Aorta (tissue), 5 donors: ENCODE results near the gene DRC7. TPM values are rescaled to one million over a fixed set of nuclear protein-coding genes. Genes with fewer than 3 reads are reported as not detected.
"Not testable (repeated sequence)": the region's sequence is repeated elsewhere in the genome, so short reads cannot be mapped to it uniquely, and the experiment has no call there.

ENCODE experiments used
- ATAC-seq: fragments of 200-7000 bp; cut with Tn5 transposase; one replicate; pipeline ENCODE4 v1.9.1; 2022; ENCODE audit warnings: moderate library complexity; ENCODE audit not compliant: low FRiP score
- DNase-seq, 2 donors: peaks; one replicate each; pipeline ENCODE4 v3.0.0-alpha.2; 2020
- H3K27ac ChIP-seq, 2 donors: one replicate each; pipeline ENCODE4 v1.5.1; 2013; ENCODE audit warnings: low read length in 2 of 2, mild to moderate bottlenecking in 2 of 2, moderate library complexity in 2 of 2, control low read depth in 1 of 2, inconsistent platforms in 1 of 2, low read depth in 1 of 2
- H3K27me3 ChIP-seq, 2 donors: one replicate each; pipeline ENCODE4 v1.6.1; 2013; ENCODE audit warnings: control low read depth in 1 of 2, low read length in 1 of 2, mild to moderate bottlenecking in 1 of 2, moderate library complexity in 1 of 2; ENCODE audit not compliant: insufficient read depth in 2 of 2, control insufficient read depth in 1 of 2
- H3K36me3 ChIP-seq, 2 donors: one replicate each; pipeline ENCODE4 v1.6.1; 2013; ENCODE audit warnings: control low read depth in 1 of 2, low read length in 1 of 2, mild to moderate bottlenecking in 1 of 2; ENCODE audit not compliant: insufficient read depth in 2 of 2, control insufficient read depth in 1 of 2
- H3K4me1 ChIP-seq, 2 donors: one replicate each; pipeline ENCODE4 v1.6.1; 2013; ENCODE audit warnings: low read length in 2 of 2, control low read depth in 1 of 2, mild to moderate bottlenecking in 1 of 2, moderate library complexity in 1 of 2; ENCODE audit not compliant: insufficient read depth in 2 of 2, control insufficient read depth in 1 of 2
- H3K4me3 ChIP-seq, 2 donors: one replicate each; pipeline ENCODE4 v1.5.1; 2013; ENCODE audit warnings: low read length in 2 of 2, control low read depth in 1 of 2, mild to moderate bottlenecking in 1 of 2
- H3K9me3 ChIP-seq: one replicate; pipeline ENCODE4 v1.6.1; 2013; ENCODE audit warnings: mild to moderate bottlenecking, low read length; ENCODE audit not compliant: control insufficient read depth
- WGBS, 2 donors: extraction: QIAGEN DNeasy Blood & Tissue Kit; methylation state at CpG; one replicate each; pipeline ENCODE4 v1.1.7; 2013; 5-methylcytosine and 5-hydroxymethylcytosine counted together
- intact Hi-C, 2 donors: fragments of 100-400 bp; cut with DNase I; formaldehyde crosslinking; loops; one replicate each; pipeline versions ENCODE4 v1.14.2 to v1.15.0; 2022
- polyA plus RNA-seq, 2 donors: library from polyadenylated mRNA; stranded (reverse); fragments of 200-250 nt; gene quantifications; one replicate each; pipeline ENCODE4 v1.2.3, GENCODE V29; 2013
- total RNA-seq, 2 donors: library from RNA; stranded (reverse); fragmentation: NEBNext Ultra II Directional; extraction: Animal tissue kit (Norgen Biotek cat#: 25700); gene quantifications; one replicate each; pipeline ENCODE4 v1.2.1, GENCODE V29; 2021
- donor health status: healthy with polysubstance abuse.
- donor health status: Bipolar disorder and iron deficiency.
- donor health status: DM: no; HTN: no; CAD: no.
- donor health status: DM: no; HTN: no; CAD: no.
- donor health status: DM: yes; HTN: yes; CAD: no.

Gene DRC7
- total and polyA plus RNA-seq, 4 donors, result 0.08 TPM; not detected in 3

GRCh38 chr16:57725151-57725550, 30.5 kb downstream of the DRC7 start:
- H3K36me3 ChIP-seq, result no peaks in the 10 kb centered on the region
- 76 to 78% methylated on average over 5 of the region's 5 CpGs for WGBS, 2 donors
- no peak overlapping the region for H3K27ac ChIP-seq
- DNase-seq (peak in 1 of 2 donors; percentile 20), ATAC-seq (no peak)
- no peaks in the 10 kb centered on the region for H3K27me3 ChIP-seq
- H3K9me3 ChIP-seq, result no peaks in the 10 kb centered on the region
- H3K4me3 ChIP-seq, result no peak overlapping the region
- intact Hi-C loops, result loop anchor here in 1 of 2 donors (10.0 kb wide), 1 partner anchor 150 kb away; no protein-coding TSS in a partner anchor
- H3K4me1 ChIP-seq, result no peaks in the 10 kb centered on the region

DNA sequence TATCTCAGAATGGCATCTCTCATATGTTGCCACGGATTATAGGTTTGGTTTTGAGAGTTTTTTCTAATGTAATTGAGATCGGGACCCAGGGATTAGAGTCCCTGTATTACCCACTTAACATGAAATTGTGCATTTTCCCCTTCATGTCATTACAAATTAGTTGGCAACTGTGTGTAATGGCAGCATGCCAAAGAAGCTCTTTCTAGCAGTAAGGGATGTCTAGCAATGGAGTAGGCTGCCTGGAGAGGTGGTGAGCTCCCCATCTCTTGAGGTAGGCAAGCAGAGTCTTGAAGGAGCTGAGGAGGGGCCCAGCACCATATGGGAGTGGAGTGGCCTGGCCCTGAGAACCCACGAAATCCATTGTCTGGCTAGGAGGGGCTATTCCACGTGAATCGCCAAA, 30.9 kb downstream of the DRC7 start:
- no peaks in the 10 kb centered on the region for H3K9me3 ChIP-seq
- H3K4me1 ChIP-seq, result no peaks in the 10 kb centered on the region
- intact Hi-C loops, result loop anchor here in 1 of 2 donors (10.0 kb wide), 1 partner anchor 151 kb away; no protein-coding TSS in a partner anchor
- no peak overlapping the region for H3K4me3 ChIP-seq
- 73 to 78% methylated on average over 5 of the region's 5 CpGs for WGBS, 2 donors
- no peaks in the 10 kb centered on the region for H3K27me3 ChIP-seq
- ATAC-seq (no peak), DNase-seq (no peak)
- H3K36me3 ChIP-seq, result no peaks in the 10 kb centered on the region
- no peak overlapping the region for H3K27ac ChIP-seq

DNA sequence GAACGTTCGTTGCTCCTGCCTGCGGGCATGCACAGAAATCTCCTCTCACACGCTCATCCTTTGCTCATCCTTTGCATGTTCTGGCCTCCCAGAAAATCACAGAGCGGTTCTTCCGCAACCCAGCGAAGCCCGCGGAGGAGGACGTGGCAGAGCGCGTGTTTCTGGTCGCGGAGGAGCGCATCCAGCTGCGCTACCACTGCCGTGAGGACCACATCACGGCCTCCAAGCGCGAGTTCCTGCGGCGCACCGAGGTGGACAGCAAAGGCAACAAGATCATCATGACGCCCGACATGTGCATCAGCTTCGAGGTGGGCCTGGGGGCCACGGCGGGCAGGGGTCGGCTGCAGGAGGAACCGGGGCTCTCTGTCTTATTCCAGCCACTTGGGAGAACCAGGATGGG, 31.4 kb downstream of the DRC7 start:
- Histone ChIP-seq H3K27me3 (no peaks in the 10 kb centered on the region), H3K4me3 (no peak overlapping the region), H3K4me1 (no peaks in the 10 kb centered on the region), H3K27ac (no peak overlapping the region), H3K9me3 (no peaks in the 10 kb centered on the region), H3K36me3 (no peaks in the 10 kb centered on the region)
- no peak for ATAC-seq
- DNase-seq, result peak in 1 of 2 donors; percentile 64
- intact Hi-C loops, result loop anchor here in 1 of 2 donors (10.0 kb wide), 1 partner anchor 151 kb away; no protein-coding TSS in a partner anchor
- WGBS, 2 donors, result 90 to 91% methylated on average over 30 of the region's 30 CpGs

- no peaks in the 10 kb centered on the region for H3K36me3 ChIP-seq
- 75 to 85% methylated on average over 7 of the region's 7 CpGs for WGBS, 2 donors
- ATAC-seq (no peak), DNase-seq (peak in 1 of 2 donors; percentile 22)
- no peak overlapping the region for H3K4me3 ChIP-seq
- H3K27ac ChIP-seq, result no peak overlapping the region
- no peaks in the 10 kb centered on the region for H3K27me3 ChIP-seq
- intact Hi-C loops, result loop anchor here in 1 of 2 donors (10.0 kb wide), 1 partner anchor 152 kb away; no protein-coding TSS in a partner anchor
- H3K9me3 ChIP-seq, result no peaks in the 10 kb centered on the region
- H3K4me1 ChIP-seq, result no peaks in the 10 kb centered on the region
Observed at GRCh38 chr16:57726433-57726947, 31.9 kb downstream of the DRC7 start.

DNA sequence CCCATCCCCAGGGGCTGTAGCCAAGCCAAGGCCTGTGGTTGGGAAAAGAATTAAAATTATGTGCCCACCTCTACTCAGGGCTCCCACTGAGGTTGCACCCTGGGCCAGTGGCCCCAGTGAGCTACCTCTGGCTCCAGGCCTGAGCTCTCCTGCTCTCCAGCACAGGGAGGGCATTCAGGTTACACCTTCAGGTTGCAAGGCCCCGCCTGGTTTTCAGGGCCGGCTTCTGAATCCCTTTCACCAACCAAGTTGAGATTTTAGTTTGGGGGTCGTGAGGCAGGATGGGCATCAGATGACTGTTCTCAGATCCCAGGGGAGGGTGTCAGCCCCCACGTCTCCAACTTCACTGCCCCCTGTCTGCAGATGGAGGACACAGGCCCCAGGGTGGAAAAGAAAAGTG, 33.0 kb downstream of the DRC7 start:
- H3K9me3 ChIP-seq, result no peaks in the 10 kb centered on the region
- no peaks in the 10 kb centered on the region for H3K27me3 ChIP-seq
- intact Hi-C loops, result loop anchor here in 1 of 2 donors (10.0 kb wide), 1 partner anchor 153 kb away; no protein-coding TSS in a partner anchor
- H3K4me3 ChIP-seq, result no peak overlapping the region
- DNase-seq (peak in 1 of 2 donors; percentile 7), ATAC-seq (no peak)
- H3K27ac ChIP-seq, result no peak overlapping the region
- no peaks in the 10 kb centered on the region for H3K36me3 ChIP-seq
- H3K4me1 ChIP-seq, result no peaks in the 10 kb centered on the region
- 63 to 64% methylated on average over 4 of the region's 4 CpGs for WGBS, 2 donors

- H3K4me3 ChIP-seq, result no peak overlapping the region
- intact Hi-C loops, result loop anchor here in 1 of 2 donors (10.0 kb wide), 1 partner anchor 154 kb away; no protein-coding TSS in a partner anchor
- no peaks in the 10 kb centered on the region for H3K27me3 ChIP-seq
- no peaks in the 10 kb centered on the region for H3K36me3 ChIP-seq
- 95 to 98% methylated on average over 14 of the region's 14 CpGs for WGBS, 2 donors
- H3K9me3 ChIP-seq, result no peaks in the 10 kb centered on the region
- DNase-seq (peak in 1 of 2 donors; percentile 49), ATAC-seq (no peak)
- no peak overlapping the region for H3K27ac ChIP-seq
- H3K4me1 ChIP-seq, result no peaks in the 10 kb centered on the region
Observed at GRCh38 chr16:57728336-57729181, 34.0 kb downstream of the DRC7 start.

GRCh38 chr16:57729182-57729484, 34.5 kb downstream of the DRC7 start:
- intact Hi-C loops, result loop anchor here in 1 of 2 donors (10.0 kb wide), 1 partner anchor 154 kb away; no protein-coding TSS in a partner anchor
- Histone ChIP-seq H3K9me3 (no peaks in the 10 kb centered on the region), H3K4me1 (no peaks in the 10 kb centered on the region), H3K4me3 (no peak overlapping the region), H3K36me3 (no peaks in the 10 kb centered on the region), H3K27ac (no peak overlapping the region), H3K27me3 (no peaks in the 10 kb centered on the region)
- DNase-seq (peak in 1 of 2 donors; percentile 3), ATAC-seq (no peak)
- WGBS, 2 donors, result 89 to 94% methylated on average over 1 of the region's 1 CpG

- 91 to 97% methylated on average over 6 of the region's 6 CpGs for WGBS, 2 donors
- intact Hi-C loops, result loop anchor here in 1 of 2 donors (10.0 kb wide), 1 partner anchor 155 kb away; no protein-coding TSS in a partner anchor
Observed at GRCh38 chr16:57729852-57730251, 35.2 kb downstream of the DRC7 start.

More at GRCh38 chr16:57729852-57730251, 35.2 kb downstream of the DRC7 start:
- ATAC-seq, H3K27me3 ChIP-seq, H3K27ac ChIP-seq, H3K9me3 ChIP-seq, H3K4me1 ChIP-seq, H3K4me3 ChIP-seq, H3K36me3 ChIP-seq: not testable (repeated sequence)
- DNase-seq, result peak in 1 of 2 donors; percentile 1
